Lower leg skin (tissue), 4 donors: ENCODE results near the gene TMX3. TPM values are rescaled to one million over a fixed set of nuclear protein-coding genes. Genes with fewer than 3 reads are reported as not detected.

Experiments used
- DNase-seq, 2 donors: peaks; one replicate each; pipeline ENCODE4 v3.0.0-alpha.2; 2019; ENCODE audit warnings: low spot score in 2 of 2
- H3K4me3 ChIP-seq: fragments of 200-600 bp; sonication (generic); 2 replicates; pipeline ENCODE4 v1.5.1; 2017; ENCODE audit warnings: mild to moderate bottlenecking, low read depth; ENCODE audit not compliant: poor library complexity, severe bottlenecking
- CTCF ChIP-seq, 3 donors: fragments of 450-650 bp; IDR thresholded peaks; one replicate each; pipeline ENCODE4 v1.5.1; 2016; ENCODE audit warnings: antibody characterized with exemption in 3 of 3, mild to moderate bottlenecking in 3 of 3, moderate library complexity in 2 of 3
- POLR2A ChIP-seq, 2 donors: fragments of 450-650 bp; IDR thresholded peaks; one replicate each; pipeline ENCODE4 v1.6.1; 2016 to 2017; ENCODE audit warnings: antibody characterized with exemption in 2 of 2, mild to moderate bottlenecking in 1 of 2, moderate library complexity in 1 of 2
- WGBS, 2 donors: methylation state at CpG; one replicate each; pipeline ENCODE4 v1.1.5; 2018; 5-methylcytosine and 5-hydroxymethylcytosine counted together
- intact Hi-C: fragments of 100-400 bp; cut with DNase I; formaldehyde crosslinking; loops from one replicate; pipeline ENCODE4 v1.15.0; 2023; ENCODE audit warnings: low total_unique reads
- total RNA-seq, 4 donors: library from RNA; depleted of rRNA; stranded (reverse); fragments of >200 nt; gene quantifications; one replicate each; pipeline ENCODE4 v1.1.0, GENCODE V29; 2016

The TMX3 gene
- total RNA-seq, 4 donors from 2014 or later = 20.6 to 28.9 (median 23.4) TPM

- TF ChIP-seq POLR2A (IDR thresholded peaks at IDR 0.05) = no peak
- TF ChIP-seq CTCF (IDR thresholded peaks at IDR 0.05) = no peak
- intact Hi-C loops = no loop called here
- 94 to 95% methylated on average over 1 of the region's 1 CpG for WGBS, 2 donors
- no peak for DNase-seq
- no peak overlapping the region for H3K4me3 ChIP-seq
Observed at GRCh38 chr18:68740966-68741365, 26.1 kb upstream of the TMX3 start.

- H3K4me3 ChIP-seq = no peak overlapping the region
- DNase-seq = no peak
- TF ChIP-seq POLR2A (IDR thresholded peaks at IDR 0.05) = no peak
- TF ChIP-seq CTCF (IDR thresholded peaks at IDR 0.05) = no peak
- WGBS, 2 donors = 87 to 100% methylated on average over 1 of the region's 1 CpG
- intact Hi-C loops = loop anchor here (10.0 kb wide), 1 partner anchor 1525 kb away; no protein-coding TSS in a partner anchor
Observed at GRCh38 chr18:68739462-68739861, 24.6 kb upstream of the TMX3 start.

GRCh38 chr18:68738564-68738963 is 23.7 kb upstream of the TMX3 start:
- no peak overlapping the region for H3K4me3 ChIP-seq
- WGBS, 2 donors = 90 to 93% methylated on average over 5 of the region's 5 CpGs
- TF ChIP-seq POLR2A (IDR thresholded peaks at IDR 0.05) = no peak
- intact Hi-C loops = loop anchor here (10.0 kb wide), 1 partner anchor 1524 kb away; no protein-coding TSS in a partner anchor
- no peak for DNase-seq

GRCh38 chr18:68735483-68736343 is 20.8 kb upstream of the TMX3 start:
- TF ChIP-seq POLR2A (IDR thresholded peaks at IDR 0.05) (no peak), CTCF (IDR thresholded peaks at IDR 0.05) (no peak)
- no peak for DNase-seq
- H3K4me3 ChIP-seq = no peak overlapping the region
- WGBS, 2 donors = 22 to 28% methylated on average over 3 of the region's 3 CpGs
- intact Hi-C loops = loop anchor here (10.0 kb wide), 1 partner anchor 1521 kb away; no protein-coding TSS in a partner anchor

- DNase-seq = no peak
- H3K4me3 ChIP-seq = no peak overlapping the region
- 43 to 45% methylated on average over 5 of the region's 5 CpGs for WGBS, 2 donors
- TF ChIP-seq CTCF (IDR thresholded peaks at IDR 0.05) (no peak), POLR2A (IDR thresholded peaks at IDR 0.05) (no peak)
- intact Hi-C loops = loop anchor here (10.0 kb wide), 1 partner anchor 1520 kb away; no protein-coding TSS in a partner anchor
Observed at GRCh38 chr18:68734308-68734707, 19.4 kb upstream of the TMX3 start.

- TF ChIP-seq POLR2A (IDR thresholded peaks at IDR 0.05) (no peak), CTCF (IDR thresholded peaks at IDR 0.05) (no peak)
- no peak overlapping the region for H3K4me3 ChIP-seq
- DNase-seq = no peak
- 30 to 38% methylated on average over 6 of the region's 6 CpGs for WGBS, 2 donors
- intact Hi-C loops = loop anchor here (10.0 kb wide), 1 partner anchor 1519 kb away; no protein-coding TSS in a partner anchor
Observed at GRCh38 chr18:68733707-68734106, 18.8 kb upstream of the TMX3 start.
